DND-41 (cell line): ENCODE measurements around the gene EGFLAM.

ENCODE experiments used
- ATAC-seq: fragments of 200-7000 bp; cut with Tn5 transposase; 3 replicates; pipeline ENCODE4 v1.9.1; 2021; ENCODE audit warnings: low read depth; ENCODE audit not compliant: insufficient read depth
- DNase-seq: peaks from one replicate; pipeline ENCODE4 v3.0.0-alpha.2; 2020
- H2AFZ ChIP-seq: 2 replicates; pipeline ENCODE4 v1.6.0; 2012; ENCODE audit warnings: low read depth, low read length
- H3K27ac ChIP-seq: 2 replicates; pipeline ENCODE4 v1.5.1; 2012; ENCODE audit warnings: low read length, inconsistent platforms
- H3K27me3 ChIP-seq: fragments of 200-600 bp; sonication (generic); 2 replicates; pipeline ENCODE4 v1.6.0; 2012; ENCODE audit warnings: low read length, mild to moderate bottlenecking, inconsistent platforms; ENCODE audit not compliant: insufficient read depth, poor library complexity
- H3K36me3 ChIP-seq: 2 replicates; pipeline ENCODE4 v1.5.1; 2012; ENCODE audit warnings: low read length, inconsistent platforms; ENCODE audit not compliant: insufficient read depth
- H3K4me1 ChIP-seq: 2 replicates; pipeline ENCODE4 v1.5.1; 2012; ENCODE audit warnings: mild to moderate bottlenecking, low read length; ENCODE audit not compliant: insufficient read depth
- H3K4me2 ChIP-seq: 2 replicates; pipeline ENCODE4 v1.6.0; 2012; ENCODE audit warnings: mild to moderate bottlenecking, moderate library complexity, low read length, inconsistent platforms; ENCODE audit not compliant: insufficient read depth
- H3K4me3 ChIP-seq, 2 experiments: fragments of 200-600 bp in 1 of 2; shearing (Covaris generic) in 1 of 2; 2 replicates each; pipeline ENCODE4 v1.5.1; 2012 to 2016; ENCODE audit warnings: inconsistent platforms in 2 of 2, low read length in 2 of 2, mild to moderate bottlenecking in 2 of 2, low read depth in 1 of 2, moderate library complexity in 1 of 2
- H3K79me2 ChIP-seq: 2 replicates; pipeline ENCODE4 v1.6.0; 2012; ENCODE audit warnings: low read length, inconsistent platforms; ENCODE audit not compliant: insufficient read depth
- H3K9ac ChIP-seq: 2 replicates; pipeline ENCODE4 v1.6.0; 2012; ENCODE audit warnings: low read depth, mild to moderate bottlenecking, inconsistent platforms, low read length, moderate library complexity
- H3K9me3 ChIP-seq: 2 replicates; pipeline ENCODE4 v1.5.1; 2012; ENCODE audit warnings: low read length, moderate library complexity, mild to moderate bottlenecking, inconsistent platforms; ENCODE audit not compliant: insufficient read depth, severe bottlenecking
- H4K20me1 ChIP-seq: 2 replicates; pipeline ENCODE4 v1.6.0; 2012; ENCODE audit warnings: low read length; ENCODE audit not compliant: insufficient read depth
- EZH2 ChIP-seq: IDR thresholded peaks from 3 replicates; pipeline ENCODE4 v1.6.1; 2012; ENCODE audit warnings: borderline replicate concordance, low read depth, mild to moderate bottlenecking, moderate library complexity, low read length, inconsistent platforms; ENCODE audit not compliant: severe bottlenecking
- TF ChIP-seq, protein P1 (sequence below): IDR thresholded peaks from 2 replicates; pipeline ENCODE4 v1.5.1; 2012; ENCODE audit warnings: borderline replicate concordance, low read length, moderate library complexity, mild to moderate bottlenecking; ENCODE audit not compliant: poor library complexity, severe bottlenecking; ENCODE audit errors: extremely low read depth

EGFLAM gene

DNA sequence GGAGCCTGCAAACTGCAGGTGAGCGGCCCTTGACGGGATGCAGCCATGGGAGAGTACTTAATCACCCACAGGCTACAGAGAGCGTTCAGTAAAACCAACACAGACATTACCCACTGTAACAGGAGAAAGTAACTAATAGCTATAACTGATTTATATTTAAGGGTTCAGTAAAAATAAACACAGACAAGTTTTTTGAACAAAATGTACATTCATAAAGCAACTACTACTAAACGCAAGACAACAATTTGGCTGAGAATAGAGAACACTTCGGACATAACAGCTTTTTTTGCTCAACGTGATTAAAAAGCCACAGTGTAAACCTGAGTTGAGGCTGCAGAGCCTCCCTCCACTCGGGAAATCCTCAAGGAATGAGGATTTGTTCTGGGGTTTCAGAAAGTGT, 236.4 kb downstream of the EGFLAM start:
- no peak for TF ChIP-seq EZH2
- TF ChIP-seq, protein P1, sequence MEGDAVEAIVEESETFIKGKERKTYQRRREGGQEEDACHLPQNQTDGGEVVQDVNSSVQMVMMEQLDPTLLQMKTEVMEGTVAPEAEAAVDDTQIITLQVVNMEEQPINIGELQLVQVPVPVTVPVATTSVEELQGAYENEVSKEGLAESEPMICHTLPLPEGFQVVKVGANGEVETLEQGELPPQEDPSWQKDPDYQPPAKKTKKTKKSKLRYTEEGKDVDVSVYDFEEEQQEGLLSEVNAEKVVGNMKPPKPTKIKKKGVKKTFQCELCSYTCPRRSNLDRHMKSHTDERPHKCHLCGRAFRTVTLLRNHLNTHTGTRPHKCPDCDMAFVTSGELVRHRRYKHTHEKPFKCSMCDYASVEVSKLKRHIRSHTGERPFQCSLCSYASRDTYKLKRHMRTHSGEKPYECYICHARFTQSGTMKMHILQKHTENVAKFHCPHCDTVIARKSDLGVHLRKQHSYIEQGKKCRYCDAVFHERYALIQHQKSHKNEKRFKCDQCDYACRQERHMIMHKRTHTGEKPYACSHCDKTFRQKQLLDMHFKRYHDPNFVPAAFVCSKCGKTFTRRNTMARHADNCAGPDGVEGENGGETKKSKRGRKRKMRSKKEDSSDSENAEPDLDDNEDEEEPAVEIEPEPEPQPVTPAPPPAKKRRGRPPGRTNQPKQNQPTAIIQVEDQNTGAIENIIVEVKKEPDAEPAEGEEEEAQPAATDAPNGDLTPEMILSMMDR = no peak
- Histone ChIP-seq H3K79me2 (no peaks in the 10 kb centered on the region), H3K36me3 (no peaks in the 10 kb centered on the region), H3K4me2 (no peak overlapping the region), H4K20me1 (no peaks in the 10 kb centered on the region; the same call in 1 of the 2 replicates), H3K4me1 (no peaks in the 10 kb centered on the region), H3K9me3 (no peaks in the 10 kb centered on the region), H3K9ac (no peak overlapping the region), H3K4me3 (no peak overlapping the region), H3K27me3 (peaks cover 23% of the 10 kb centered on the region), H2AFZ (no peak overlapping the region), H3K27ac (no peak overlapping the region)
- DNase-seq = no peak
- ATAC-seq = no peak

DNA sequence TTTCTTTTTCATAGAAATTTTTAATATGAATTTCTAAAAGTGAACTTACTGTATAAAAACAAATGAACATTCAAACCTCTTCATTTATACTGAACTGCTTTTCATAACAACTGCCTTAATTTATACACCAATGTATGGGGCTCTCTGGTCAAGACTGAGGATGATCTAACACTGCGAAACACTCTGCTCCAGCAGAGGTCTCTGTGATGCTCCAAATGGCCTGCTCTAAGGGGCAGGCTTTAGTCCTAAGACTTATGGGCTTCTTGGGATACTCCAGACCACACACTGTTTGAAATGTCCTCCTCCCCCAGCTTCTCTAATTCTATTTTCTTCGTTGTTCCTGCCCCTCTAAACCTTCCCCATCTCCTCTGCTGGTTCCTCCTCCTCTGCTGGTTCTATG, 239.6 kb downstream of the EGFLAM start:
- Histone ChIP-seq H2AFZ (no peak overlapping the region), H4K20me1 (no peaks in the 10 kb centered on the region; the same call in 1 of the 2 replicates), H3K4me3 (no peak overlapping the region), H3K4me1 (no peaks in the 10 kb centered on the region), H3K27me3 (peaks cover 18% of the 10 kb centered on the region), H3K9me3 (no peaks in the 10 kb centered on the region), H3K4me2 (no peak overlapping the region), H3K79me2 (no peaks in the 10 kb centered on the region), H3K27ac (no peak overlapping the region), H3K9ac (no peak overlapping the region), H3K36me3 (no peaks in the 10 kb centered on the region)
- TF ChIP-seq, protein P1 = no peak
- no peak for TF ChIP-seq EZH2
- ATAC-seq (no peak), DNase-seq (no peak)

DNA sequence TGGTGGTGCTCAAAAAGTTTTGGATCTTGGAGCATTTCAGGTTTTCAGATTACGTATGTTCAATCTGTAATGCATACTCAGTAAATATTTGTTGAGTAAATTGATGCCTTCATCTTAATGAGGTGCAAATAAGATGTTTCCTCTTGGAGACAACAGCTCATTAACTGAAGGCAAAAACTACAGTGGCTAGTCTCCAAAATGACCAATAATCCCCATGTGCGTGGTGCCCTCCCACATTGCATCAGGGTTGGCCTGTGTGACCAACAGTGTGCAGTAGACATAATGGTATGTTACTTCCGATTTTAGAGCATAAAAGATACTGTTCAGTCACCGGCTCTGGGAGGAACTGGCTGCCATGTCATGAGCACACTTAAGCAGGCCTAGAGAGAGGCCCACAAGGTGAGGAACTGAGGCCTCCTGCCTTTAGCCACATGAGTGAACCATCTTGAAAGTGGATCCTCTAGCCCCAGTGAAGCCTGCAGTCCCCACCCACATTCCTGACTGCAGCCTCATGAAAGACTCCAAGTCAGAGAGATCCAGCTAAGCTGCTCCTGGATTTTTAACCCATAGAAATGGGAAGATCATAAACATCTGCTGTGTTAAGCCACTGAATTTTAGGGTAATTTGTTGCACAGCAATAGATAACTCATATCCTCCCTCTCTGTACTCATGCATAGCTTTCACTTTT, 242.4 kb downstream of the EGFLAM start:
- no peaks in the 10 kb centered on the region for H3K79me2 ChIP-seq
- H3K27ac ChIP-seq = no peak overlapping the region
- no peak overlapping the region for H2AFZ ChIP-seq
- peaks cover 17% of the 10 kb centered on the region for H3K27me3 ChIP-seq
- no peak for TF ChIP-seq EZH2
- TF ChIP-seq, protein P1 = no peak
- no peak overlapping the region for H3K4me2 ChIP-seq
- H3K4me1 ChIP-seq = no peaks in the 10 kb centered on the region
- no peaks in the 10 kb centered on the region for H3K9me3 ChIP-seq
- H4K20me1 ChIP-seq = no peaks in the 10 kb centered on the region; the same call in 1 of the 2 replicates
- ATAC-seq = no peak
- H3K9ac ChIP-seq = no peak overlapping the region
- H3K4me3 ChIP-seq = no peak overlapping the region
- H3K36me3 ChIP-seq = no peaks in the 10 kb centered on the region
- no peak for DNase-seq

DNA sequence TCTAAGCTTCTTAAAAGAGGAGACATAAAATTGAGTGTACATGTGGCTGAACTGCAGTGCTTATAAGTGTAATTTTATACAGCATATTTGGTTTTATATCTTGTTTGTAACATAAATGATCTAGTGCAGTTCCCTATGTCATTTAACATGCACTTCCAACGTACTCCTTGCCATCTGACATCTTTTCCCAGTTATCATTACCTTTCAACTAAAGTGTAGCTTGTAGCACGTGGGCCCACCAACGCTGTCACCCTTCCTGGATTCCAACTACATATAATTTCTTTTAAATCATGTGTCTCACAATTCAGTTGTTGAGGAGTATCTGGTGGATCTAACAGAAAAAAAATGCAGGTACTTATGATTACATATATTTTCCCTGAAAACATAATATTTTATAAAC, 247.9 kb downstream of the EGFLAM start:
- no peaks in the 10 kb centered on the region for H3K4me1 ChIP-seq
- no peak overlapping the region for H3K4me3 ChIP-seq
- no peak overlapping the region for H3K27ac ChIP-seq
- no peak for TF ChIP-seq EZH2
- TF ChIP-seq, protein P1 = no peak
- H3K9ac ChIP-seq = no peak overlapping the region
- no peaks in the 10 kb centered on the region for H3K36me3 ChIP-seq
- peaks cover 18% of the 10 kb centered on the region for H3K27me3 ChIP-seq
- DNase-seq (no peak), ATAC-seq (no peak)
- H3K79me2 ChIP-seq = no peaks in the 10 kb centered on the region
- no peaks in the 10 kb centered on the region for H4K20me1 ChIP-seq
- H3K9me3 ChIP-seq = no peaks in the 10 kb centered on the region
- H2AFZ ChIP-seq = no peak overlapping the region
- no peak overlapping the region for H3K4me2 ChIP-seq
